H1 (cell line): ENCODE data around the gene MUC16. TPM values are rescaled to one million over a fixed set of nuclear protein-coding genes. Genes with fewer than 3 reads are reported as not detected.

Experiments used
- CTCF ChIA-PET: fragments of 300-600 bp; sonication (Branson Sonifier 250); formaldehyde crosslinking; loops from one replicate; lab custom pipeline; 2021; ENCODE audit not compliant: partially characterized antibody; lab: Charles Lee
- POLR2A ChIA-PET: fragments of 300-600 bp; sonication (Branson Sonifier 250); formaldehyde crosslinking; loops from one replicate; lab custom pipeline; 2021; ENCODE audit warnings: inconsistent platforms; ENCODE audit not compliant: partially characterized antibody; lab: Charles Lee
- DNase-seq, 2 experiments: peaks; one replicate each; pipeline versions ENCODE4 v3.0.0 to v3.0.0-alpha.2; 2010 to 2022; ENCODE audit warnings: low spot score in 2 of 2, low read depth in 1 of 2, mixed read lengths in 1 of 2
- FAIRE-seq: peaks from 2 replicates; lab custom pipeline; 2011; peaks lifted over from hg19 to GRCh38; lab: Jason Lieb, UNC
- H2AFZ ChIP-seq: 2 replicates; pipeline ENCODE4 v1.8.1; 2012; ENCODE audit warnings: low read length, inconsistent platforms
- H2AK5ac ChIP-seq: 2 replicates; pipeline ENCODE4 v1.6.1; 2013; ENCODE audit warnings: low read depth, low read length
- H2BK120ac ChIP-seq: replicated peaks from 2 replicates; pipeline ENCODE3; 2013; ENCODE audit warnings: low read depth, low read length, inconsistent platforms
- H2BK12ac ChIP-seq: 2 replicates; pipeline ENCODE4 v1.6.1; 2013; ENCODE audit warnings: low read depth, low read length
- H2BK15ac ChIP-seq: 2 replicates; pipeline ENCODE4 v1.6.1; 2013; ENCODE audit warnings: low read length
- H2BK20ac ChIP-seq: 2 replicates; pipeline ENCODE4 v1.6.1; 2013; ENCODE audit warnings: low read length
- H2BK5ac ChIP-seq: 2 replicates; pipeline ENCODE4 v1.6.1; 2013; ENCODE audit warnings: low read depth, low read length
- H3K14ac ChIP-seq: 2 replicates; pipeline ENCODE4 v1.6.1; 2013; ENCODE audit warnings: inconsistent platforms; ENCODE audit not compliant: insufficient read length
- H3K18ac ChIP-seq: 2 replicates; pipeline ENCODE4 v1.6.1; 2013; ENCODE audit warnings: low read length; ENCODE audit errors: extremely low read depth
- H3K23ac ChIP-seq: 2 replicates; pipeline ENCODE4 v1.6.1; 2013; ENCODE audit warnings: inconsistent platforms; ENCODE audit not compliant: insufficient read length
- H3K23me2 ChIP-seq: 2 replicates; pipeline ENCODE4 v1.6.1; 2013; ENCODE audit warnings: low read depth, low read length
- H3K27ac ChIP-seq: 2 replicates; pipeline ENCODE4 v1.6.1; 2011; ENCODE audit warnings: low read depth, low read length, inconsistent platforms
- H3K27me3 ChIP-seq, 4 experiments: replicated peaks in 1 of 4; 1 replicate in 1 of 4; 2 replicates in 3 of 4; pipeline versions ENCODE4 v1.6.1 to v1.8.1; 2011 to 2013; ENCODE audit warnings: low read length in 3 of 4, mild to moderate bottlenecking in 3 of 4, inconsistent platforms in 2 of 4, mixed read lengths in 2 of 4, moderate library complexity in 1 of 4; ENCODE audit not compliant: control insufficient read depth in 3 of 4, insufficient read depth in 3 of 4; ENCODE audit errors: extremely low read depth in 1 of 4
- H3K36me3 ChIP-seq, 4 experiments: 2 replicates each; pipeline versions ENCODE4 v1.6.1 to v1.8.1; 2011 to 2013; ENCODE audit warnings: mild to moderate bottlenecking in 4 of 4, low read length in 3 of 4, moderate library complexity in 2 of 4, control low read depth in 1 of 4, inconsistent platforms in 1 of 4; ENCODE audit not compliant: insufficient read depth in 4 of 4, control insufficient read depth in 2 of 4
- H3K4ac ChIP-seq: replicated peaks from 2 replicates; pipeline ENCODE3; 2013; ENCODE audit warnings: low read length, low read depth, mixed read lengths, inconsistent platforms; ENCODE audit not compliant: insufficient read length
- H3K4me1 ChIP-seq, 4 experiments: replicated peaks in 1 of 4; 1 replicate in 1 of 4; 2 replicates in 3 of 4; pipeline versions ENCODE4 v1.6.1 to v1.8.1; 2011 to 2013; ENCODE audit warnings: low read length in 3 of 4, inconsistent platforms in 2 of 4, mixed read lengths in 1 of 4; ENCODE audit not compliant: insufficient read depth in 4 of 4, control insufficient read depth in 3 of 4
- H3K4me2 ChIP-seq, 2 experiments: 2 replicates each; pipeline versions ENCODE4 v1.6.1 to v1.8.1; 2011 to 2013; ENCODE audit warnings: low read depth in 2 of 2, low read length in 2 of 2, control low read depth in 1 of 2, inconsistent platforms in 1 of 2, mild to moderate bottlenecking in 1 of 2; ENCODE audit not compliant: insufficient read depth in 1 of 2
- H3K4me3 ChIP-seq, 4 experiments: fragments of 200-600, 300-600 bp in 1 of 4; sonication (generic), shearing (Covaris generic), sonication (Bioruptor Twin) in 1 of 4; 2 replicates each; pipeline versions ENCODE4 v1.5.1 to v1.8.1; 2011 to 2016; ENCODE audit warnings: low read length in 4 of 4, low read depth in 3 of 4, control low read depth in 2 of 4, inconsistent platforms in 2 of 4, mild to moderate bottlenecking in 2 of 4, mixed read lengths in 1 of 4, moderate library complexity in 1 of 4; ENCODE audit not compliant: insufficient read depth in 2 of 4; ENCODE audit errors: extremely low read depth in 1 of 4
- H3K56ac ChIP-seq: replicated peaks from 2 replicates; pipeline ENCODE3; 2013; ENCODE audit warnings: low read depth, mild to moderate bottlenecking, mixed read lengths, low read length, inconsistent platforms; ENCODE audit not compliant: insufficient read length
- H3K79me1 ChIP-seq: 2 replicates; pipeline ENCODE4 v1.6.1; 2013; ENCODE audit warnings: low read depth, low read length, control low read depth
- H3K79me2 ChIP-seq, 2 experiments: 2 replicates each; pipeline versions ENCODE4 v1.6.1 to v1.8.1; 2012 to 2013; ENCODE audit warnings: low read length in 2 of 2, mild to moderate bottlenecking in 2 of 2, inconsistent platforms in 1 of 2; ENCODE audit not compliant: insufficient read depth in 2 of 2, control insufficient read depth in 1 of 2
- H3K9ac ChIP-seq, 4 experiments: replicated peaks in 1 of 4; 1 replicate in 1 of 4; 2 replicates in 3 of 4; pipeline versions ENCODE4 v1.6.1 to v1.8.1; 2011 to 2013; ENCODE audit warnings: low read depth in 3 of 4, low read length in 3 of 4, control low read depth in 2 of 4, mild to moderate bottlenecking in 2 of 4, moderate library complexity in 2 of 4, inconsistent platforms in 1 of 4; ENCODE audit errors: extremely low read depth in 1 of 4
- H3K9me3 ChIP-seq, 2 experiments: 2 replicates each; pipeline versions ENCODE4 v1.6.1 to v1.8.1; 2012 to 2013; ENCODE audit warnings: mild to moderate bottlenecking in 2 of 2, moderate library complexity in 2 of 2, control low read depth in 1 of 2, inconsistent platforms in 1 of 2, low read depth in 1 of 2, low read length in 1 of 2, mixed read lengths in 1 of 2; ENCODE audit not compliant: insufficient read depth in 2 of 2
- H4K20me1 ChIP-seq, 2 experiments: replicated peaks in 1 of 2; 2 replicates each; pipeline versions ENCODE3 to v1.8.1; 2011 to 2013; ENCODE audit warnings: inconsistent platforms in 2 of 2, low read length in 2 of 2, mild to moderate bottlenecking in 1 of 2; ENCODE audit not compliant: insufficient read depth in 2 of 2, control insufficient read depth in 1 of 2
- H4K5ac ChIP-seq: 2 replicates; pipeline ENCODE4 v1.6.1; 2013; ENCODE audit warnings: low read length, low read depth, mixed read lengths, inconsistent platforms; ENCODE audit not compliant: insufficient read length
- H4K8ac ChIP-seq: 2 replicates; pipeline ENCODE4 v1.8.0; 2013; ENCODE audit warnings: mild to moderate bottlenecking, moderate library complexity, low read length, inconsistent platforms; ENCODE audit not compliant: insufficient read depth; ENCODE audit errors: extremely low read depth
- H4K91ac ChIP-seq: replicated peaks from 2 replicates; pipeline ENCODE3; 2013; ENCODE audit warnings: low read length, mixed read lengths, inconsistent platforms; ENCODE audit not compliant: insufficient read length
- EGR1 ChIP-seq: IDR thresholded peaks from 2 replicates; pipeline ENCODE4 v1.6.1; 2011; ENCODE audit warnings: low read depth, low read length, borderline replicate concordance
- WGBS, 2 experiments: shearing (Covaris generic) in 1 of 2; methylation state at CpG; one replicate each; pipeline versions ENCODE4 v1.1.6 to v1.1.7; 2013 to 2015; ENCODE audit warnings: low lambda C conversion rate in 2 of 2, mixed read lengths in 2 of 2, inconsistent platforms in 1 of 2, low coverage in 1 of 2, missing lambda C conversion rate in 1 of 2; ENCODE audit not compliant: insufficient replicate concordance in 2 of 2, insufficient coverage in 1 of 2, insufficient read length in 1 of 2; ENCODE audit errors: extremely low coverage in 1 of 2, missing lambda C conversion rate in 1 of 2; 5-methylcytosine and 5-hydroxymethylcytosine counted together
- polyA plus RNA-seq, 7 experiments: library from polyadenylated mRNA; depleted of rRNA in 3 of 7; stranded (reverse) in 5 of 7; unstranded in 2 of 7; fragments of >200 nt in 5 of 7; fragments of 200-250 nt in 2 of 7; gene quantifications; 1 replicate in 5 of 7; 2 replicates in 1 of 7; 4 replicates in 1 of 7; pipeline versions ENCODE4 v1.2.1 to v1.2.3, GENCODE V29; 2011 to 2013; ENCODE audit warnings: missing spikeins in 2 of 7, mixed read lengths in 2 of 7
- total RNA-seq: library from RNA; stranded (reverse); fragmentation: NEBNext Ultra II Directional; extraction: Animal tissue kit (Norgen Biotek cat#: 25700); gene quantifications from 2 replicates; pipeline ENCODE4 v1.2.1, GENCODE V29; 2021

MUC16 gene
- total and polyA plus RNA-seq, 2 of the 8 experiments (the other 6 are each of a cell fraction or from before 2014, with no cell fraction given) = 0.17 to 0.60 TPM

GRCh38 chr19:9014803-9015202 lies 4.6 kb upstream of the MUC16 start:
- Histone ChIP-seq H3K18ac (no peak overlapping the region), H2BK5ac (no peak overlapping the region), H3K36me3 (no peaks in the 10 kb centered on the region), H4K91ac (no peak overlapping the region)
- CTCF ChIA-PET = no interaction called here
- no peak for TF ChIP-seq EGR1
- TF ChIP-seq, all 59 proteins: peak for 0
- no peaks in the 10 kb centered on the region for H3K9me3 ChIP-seq
- H3K27ac ChIP-seq = no peak overlapping the region
- no peak overlapping the region for H2BK12ac ChIP-seq
- no peak overlapping the region for H2AK5ac ChIP-seq
- WGBS, 2 experiments = 56% methylated on average over 6 of the region's 7 CpGs; no CpG with 5 or more reads in 1 of the 2 experiments
- no peak for DNase-seq
- 0 out of 7 replicates have a peak, but pooled peaks cover 0 to under 1% (median under 1%) of the 10 kb centered on the region in 4 experiments for H3K4me1 ChIP-seq
- no peaks in the 10 kb centered on the region for H3K79me1 ChIP-seq
- H3K4me3 ChIP-seq = no peak overlapping the region
- H3K4ac ChIP-seq = no peak overlapping the region
- no peak for FAIRE-seq
- no peaks in the 10 kb centered on the region for H3K79me2 ChIP-seq
- no peak overlapping the region for H2BK20ac ChIP-seq
- no peak overlapping the region for H3K56ac ChIP-seq
- no peaks in the 10 kb centered on the region for H3K27me3 ChIP-seq
- H4K20me1 ChIP-seq = no peaks in the 10 kb centered on the region
- no peak overlapping the region for H2AFZ ChIP-seq
- POLR2A ChIA-PET = no interaction called here
- no peak overlapping the region for H4K5ac ChIP-seq
- no peaks in the 10 kb centered on the region for H3K23me2 ChIP-seq
- no peak overlapping the region for H3K4me2 ChIP-seq
- no peak overlapping the region for H2BK15ac ChIP-seq
- no peak overlapping the region for H3K9ac ChIP-seq
- H3K23ac ChIP-seq = no peak overlapping the region
- H4K8ac ChIP-seq = no peak overlapping the region
- no peak overlapping the region for H3K14ac ChIP-seq
- no peak overlapping the region for H2BK120ac ChIP-seq
